AML-193 (cell line): ENCODE data around the gene BLACAT1.
"Not testable (repeated sequence)": the region's sequence is repeated elsewhere in the genome, so short reads cannot be mapped to it uniquely, and the experiment has no call there.

Experiments used
- DNase-seq, 2 experiments: peaks; one replicate each; lab custom pipeline; 2025; lab: John Stamatoyannopoulos, UW

The BLACAT1 gene

DNA sequence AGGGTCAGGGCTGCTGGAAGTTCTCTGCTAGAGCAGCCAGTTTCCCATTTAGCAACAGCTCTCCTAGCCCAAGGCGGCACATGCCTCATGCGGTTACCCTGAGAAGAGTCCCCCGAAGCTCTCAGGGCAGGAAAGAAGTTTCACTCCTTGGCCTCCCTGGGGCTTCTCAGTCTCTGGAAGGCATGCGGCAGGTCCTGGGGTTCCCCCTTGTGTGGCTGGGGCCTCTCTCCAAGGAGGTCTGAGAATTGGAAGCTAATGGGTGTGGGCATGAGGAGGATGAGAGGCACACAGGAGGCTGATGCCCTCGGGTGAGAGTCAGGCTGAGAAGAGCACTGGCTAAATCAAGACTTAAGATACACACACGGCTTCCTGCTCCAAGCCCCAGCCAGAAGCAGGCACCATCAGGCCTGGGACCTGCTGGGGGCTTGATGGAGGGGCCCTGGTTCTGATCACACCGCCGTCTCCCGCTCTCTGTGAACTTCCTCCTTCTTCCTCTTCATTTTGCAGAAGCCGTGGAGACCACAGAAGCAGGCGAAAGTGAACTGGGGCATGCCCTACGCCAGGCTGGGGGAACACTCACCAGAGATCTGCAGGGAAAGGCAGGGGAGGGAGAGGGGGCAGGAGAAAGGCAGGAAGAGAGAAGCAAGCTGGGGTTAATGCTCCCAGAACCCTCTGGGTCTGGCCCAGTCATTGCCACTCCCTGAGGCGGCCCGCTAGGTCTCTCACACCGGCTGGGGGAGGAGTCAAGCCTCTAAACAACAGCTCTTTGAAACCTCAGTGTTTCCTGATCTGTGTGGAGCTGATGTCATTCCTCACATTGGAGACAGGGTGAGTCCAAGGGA lies 15.1 kb downstream of the BLACAT1 start:
- DNase-seq: peak; percentile 12 to 23

GRCh38 chr1:205440121-205440475 lies 15.7 kb downstream of the BLACAT1 start:
- DNase-seq: no peak

DNA sequence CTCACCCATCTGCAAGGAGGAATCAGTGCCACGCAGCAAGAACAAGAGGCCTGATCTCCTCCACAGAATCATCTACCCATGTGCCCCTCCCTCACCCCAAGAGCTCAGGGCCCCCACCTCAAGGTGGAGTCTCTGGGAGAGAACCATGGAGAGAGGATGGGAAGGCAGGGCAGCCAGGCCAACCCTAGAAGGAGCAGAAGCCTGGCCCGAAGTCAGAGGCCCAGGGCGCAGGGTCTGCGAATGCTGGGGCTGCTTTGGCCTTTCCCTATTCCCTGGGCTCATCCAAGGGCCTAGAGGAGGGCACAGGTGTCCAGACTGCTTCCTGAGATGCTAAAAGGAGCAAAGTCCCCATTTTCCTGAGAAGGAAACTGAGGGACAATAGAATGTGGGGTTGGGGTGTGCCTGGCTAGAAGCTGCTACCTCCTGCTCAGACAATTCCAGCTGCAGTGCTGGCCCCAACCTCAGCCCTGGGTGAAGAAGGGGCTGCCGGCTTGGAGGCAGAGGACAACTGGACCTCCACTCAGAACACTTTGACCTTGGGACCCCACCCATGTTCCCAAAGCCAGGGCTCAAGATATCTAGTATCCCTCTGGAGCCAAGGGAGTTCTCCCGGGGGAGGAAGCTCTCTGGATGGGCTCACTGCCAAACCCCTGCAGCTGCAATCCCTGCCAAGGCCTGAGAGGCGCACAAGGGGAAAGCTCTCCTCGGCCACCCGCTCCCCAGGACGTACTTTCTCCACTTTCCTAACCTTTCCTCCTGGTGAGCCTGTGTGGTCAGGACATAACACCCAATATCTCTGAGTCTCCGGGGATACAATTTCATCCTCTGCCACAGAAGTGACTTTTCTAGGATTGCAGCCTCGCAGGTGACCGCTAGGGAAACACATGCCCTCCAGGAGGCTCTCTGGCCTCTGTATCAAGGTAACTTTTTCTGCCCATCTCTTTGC lies 17.4 kb downstream of the BLACAT1 start:
- DNase-seq: no peak

DNA sequence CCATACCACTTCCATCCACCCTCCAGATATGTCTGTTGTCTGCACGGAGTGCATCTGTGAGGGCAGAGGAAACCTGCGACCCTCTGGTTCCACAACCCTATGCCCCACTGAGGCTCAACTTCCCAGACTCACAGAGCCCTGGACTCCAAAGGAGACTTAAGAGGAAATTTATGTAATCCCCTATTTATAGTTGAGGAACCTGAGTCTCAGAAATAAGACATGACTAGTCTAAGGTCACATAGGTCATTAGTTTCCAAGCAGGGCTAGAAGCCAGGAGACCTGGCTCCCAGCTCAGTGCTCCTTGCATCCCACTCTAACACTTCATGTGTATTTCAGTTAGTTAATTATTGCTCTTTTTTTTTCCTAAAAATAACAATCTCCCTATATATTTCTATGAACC lies 18.3 kb downstream of the BLACAT1 start:
- no peak for DNase-seq

- DNase-seq: no peak
Measured at GRCh38 chr1:205436776-205437410, 19.0 kb downstream of the BLACAT1 start.

- DNase-seq: no peak
Measured at GRCh38 chr1:205435578-205436573, 20.0 kb downstream of the BLACAT1 start.

DNA sequence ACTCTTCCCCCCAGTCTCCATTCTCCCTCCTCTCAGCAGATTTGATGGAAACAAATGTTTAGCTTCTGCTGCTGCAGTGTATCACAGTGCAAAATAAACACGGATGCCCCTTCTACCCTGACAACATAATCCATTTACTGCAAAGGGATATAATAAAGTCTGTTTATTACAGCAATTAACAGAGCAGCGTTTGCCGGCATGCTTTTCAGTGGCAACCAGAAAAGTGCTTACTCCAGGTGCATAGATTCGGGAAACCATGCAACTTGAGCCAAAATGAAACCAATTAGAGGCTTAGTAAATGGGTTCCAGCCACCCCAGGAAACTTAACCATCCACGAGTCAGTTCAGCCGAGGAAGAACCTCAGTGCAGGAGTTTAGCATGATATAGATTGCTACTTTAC lies 21.1 kb downstream of the BLACAT1 start:
- DNase-seq: no peak

DNA sequence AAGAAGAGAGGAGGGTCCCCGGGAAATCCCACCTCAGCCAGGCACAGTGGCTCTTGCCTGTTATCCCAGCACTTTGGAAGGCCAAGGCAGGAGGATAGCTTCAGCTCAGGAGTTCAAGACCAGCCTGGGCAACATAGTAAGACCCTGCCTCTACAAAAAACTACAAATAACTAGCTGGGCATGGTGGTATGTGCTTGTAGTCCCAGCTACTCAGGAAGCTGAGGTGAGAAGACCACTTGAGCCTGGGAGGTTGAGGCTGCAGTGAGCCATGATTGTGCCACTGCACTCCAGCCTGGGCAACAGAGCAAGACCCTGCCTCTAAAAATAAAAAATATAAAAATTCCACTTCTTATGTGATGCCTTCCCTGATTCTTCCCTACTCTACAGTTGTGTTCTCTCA lies 23.2 kb downstream of the BLACAT1 start:
- not testable (repeated sequence) for DNase-seq

GRCh38 chr1:205432116-205432515 lies 23.7 kb downstream of the BLACAT1 start:
- DNase-seq: no peak

- no peak for DNase-seq
Measured at GRCh38 chr1:205430696-205431305, 25.0 kb downstream of the BLACAT1 start.

- DNase-seq: no peak
Measured at GRCh38 chr1:205429762-205430695, 25.8 kb downstream of the BLACAT1 start.

GRCh38 chr1:205424901-205425600 lies 30.8 kb downstream of the BLACAT1 start:
- DNase-seq: no peak

DNA sequence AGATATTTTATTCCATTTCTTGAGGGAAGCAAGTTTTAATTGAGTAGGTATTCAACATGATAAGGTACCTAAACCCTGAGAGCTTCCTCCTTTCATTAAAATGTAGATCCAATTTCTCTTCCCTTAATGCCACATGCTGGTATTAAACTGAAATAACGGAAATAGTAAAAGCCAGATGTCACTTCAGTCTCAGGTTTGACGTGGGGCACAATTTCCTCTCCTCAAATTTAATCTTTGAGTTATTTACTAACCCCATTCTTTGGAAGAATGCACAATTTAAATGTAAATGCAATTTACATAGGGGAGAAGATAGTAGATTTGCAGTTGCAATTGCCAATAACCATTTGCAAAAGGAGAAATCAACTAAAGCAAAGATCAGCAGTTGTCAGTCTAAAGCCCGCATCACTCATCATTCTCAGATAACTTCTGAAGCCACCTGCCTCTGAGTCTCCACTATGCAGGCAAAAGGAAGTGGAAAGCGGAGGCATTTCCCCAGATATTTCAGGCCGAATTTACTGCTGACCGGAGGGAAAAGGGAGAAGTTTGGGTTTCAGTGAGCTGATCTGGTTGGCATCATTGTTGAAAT lies 31.9 kb downstream of the BLACAT1 start:
- DNase-seq: no peak

GRCh38 chr1:205422993-205423642 lies 32.7 kb downstream of the BLACAT1 start:
- no peak for DNase-seq

DNA sequence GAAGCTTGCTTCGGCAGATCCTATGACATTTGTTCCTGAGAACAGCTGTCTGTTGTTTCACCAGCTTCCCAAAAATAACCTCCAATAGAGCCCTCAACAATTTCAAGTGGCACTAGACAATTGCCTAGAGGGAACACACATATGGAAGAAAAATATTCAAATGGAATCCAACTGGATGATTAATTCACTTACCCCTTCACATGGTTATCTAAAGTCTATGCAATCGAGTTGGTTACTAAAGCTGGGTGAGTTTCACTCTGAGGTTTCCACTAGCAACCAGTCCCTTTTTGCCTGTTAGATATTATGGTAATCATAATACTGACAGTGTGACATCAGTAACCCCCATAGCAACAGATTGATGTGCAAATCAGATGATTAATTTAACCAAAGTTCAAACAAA lies 34.0 kb downstream of the BLACAT1 start, which contains the start of gene LEMD1:
TSS of gene LEMD1 (minus strand) at position 259 of the 400 bp plus-strand sequence. CDS start 1,520 bp downstream, outside the sequence.
- DNase-seq: no peak

- DNase-seq: no peak
Measured at GRCh38 chr1:205420938-205421337, 34.9 kb downstream of the BLACAT1 start.

DNA sequence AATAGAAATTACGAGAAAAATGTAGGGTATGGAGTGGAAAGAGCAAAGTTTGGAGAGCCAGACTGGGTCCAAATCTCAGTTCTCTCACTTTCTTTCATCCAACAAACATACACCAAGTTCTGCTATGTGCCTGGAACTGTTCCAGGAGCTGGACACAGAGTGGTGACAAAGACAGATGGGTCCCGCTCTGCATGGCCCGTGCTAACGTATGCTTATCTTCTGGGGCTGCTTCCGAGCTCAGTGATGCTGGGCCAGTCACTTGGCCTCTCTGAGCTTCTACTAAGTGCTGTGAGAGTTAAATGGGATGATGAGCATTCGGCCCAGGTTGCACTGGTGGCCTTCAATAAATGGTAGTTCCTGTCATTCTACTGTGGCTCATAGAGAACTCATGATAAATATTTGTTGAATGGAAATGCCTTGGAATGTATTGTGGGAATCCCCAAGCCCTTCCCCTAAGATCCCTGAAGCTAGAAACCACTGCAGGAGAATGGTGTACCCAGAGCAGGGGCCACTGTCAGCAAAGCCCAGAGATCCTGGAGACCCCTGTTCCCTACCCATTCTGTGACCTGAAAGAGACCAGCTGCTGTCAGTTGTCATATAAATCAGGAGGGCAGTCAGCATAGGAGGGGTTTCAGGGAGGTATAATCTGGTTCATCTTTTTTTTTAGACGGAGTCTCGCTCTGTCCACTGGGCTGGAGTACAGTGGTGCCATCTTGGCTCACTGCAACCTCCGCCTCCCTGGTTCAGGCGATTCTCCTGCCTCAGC lies 37.8 kb downstream of the BLACAT1 start:
- no peak for DNase-seq
